ENCODE measurements around the gene NCK1.

The NCK1 gene

GRCh38 chr3:136861890-136862616 is at the start of gene NCK1:
TSS of gene NCK1 (plus strand) at chr3:136862208. CDS start at chr3:136928002, 65,794 bp downstream.
- Histone ChIP-seq H3K9ac (ENCODE audit: low read depth, low read length) (peak within 1 kb of the TSS; percentile 61), H3K4me1 (ENCODE audit: control insufficient read depth, insufficient read depth, low read length) (peaks cover 12% of the 10 kb centered on the region), H3K36me3 (ENCODE audit: control insufficient read depth, insufficient read depth, low read length) (no peaks in the 10 kb centered on the region), H3K4me3 (ENCODE audit: low read depth, low read length) (peak within 1 kb of the TSS; percentile 87), H3K9me3 (ENCODE audit: control insufficient read depth, insufficient read depth, low read length) (no peaks in the 10 kb centered on the region), H3K27me3 (ENCODE audit: control insufficient read depth, insufficient read depth, low read length) (no peaks in the 10 kb centered on the region)

GRCh38 chr3:136817448-136817847 is 44.6 kb upstream of the NCK1 start:
- peaks cover 3% of the 10 kb centered on the region for H3K4me1 ChIP-seq (ENCODE audit: control insufficient read depth, insufficient read depth, low read length)
- no peak overlapping the region for H3K4me3 ChIP-seq (ENCODE audit: low read depth, low read length)
- no peak overlapping the region for H3K9ac ChIP-seq (ENCODE audit: low read depth, low read length)
- no peaks in the 10 kb centered on the region for H3K9me3 ChIP-seq (ENCODE audit: control insufficient read depth, insufficient read depth, low read length)
- no peaks in the 10 kb centered on the region for H3K36me3 ChIP-seq (ENCODE audit: control insufficient read depth, insufficient read depth, low read length)
- no peaks in the 10 kb centered on the region for H3K27me3 ChIP-seq (ENCODE audit: control insufficient read depth, insufficient read depth, low read length)

DNA sequence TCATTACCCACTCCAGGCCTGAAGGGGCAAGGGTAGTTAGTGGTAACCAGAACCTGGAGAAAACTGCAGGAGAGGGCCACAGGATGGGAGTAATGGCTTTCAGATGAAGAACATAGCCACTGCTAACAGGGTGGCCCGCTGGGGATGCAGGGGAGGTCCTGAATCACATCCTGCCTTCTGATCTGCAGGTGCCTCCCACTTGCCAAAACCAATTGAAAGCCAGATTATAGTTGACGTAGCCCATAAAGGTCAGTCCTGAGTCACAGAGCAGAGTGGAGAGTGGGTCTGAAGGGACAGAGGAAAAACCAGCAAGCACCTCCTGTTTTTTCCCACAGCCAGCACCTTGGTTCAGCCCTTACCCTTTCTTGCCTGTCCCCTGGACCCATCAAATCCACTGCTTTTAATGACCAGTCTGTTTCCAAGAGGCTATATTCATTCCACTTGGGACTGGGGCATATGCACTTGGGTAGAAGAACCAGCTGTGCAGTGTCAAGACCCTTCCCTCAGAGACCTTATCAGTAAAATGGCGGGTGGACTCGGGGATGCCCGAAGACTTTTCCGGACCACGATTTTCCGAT is 43.7 kb upstream of the NCK1 start:
- Histone ChIP-seq H3K27me3 (ENCODE audit: control insufficient read depth, insufficient read depth, low read length) (no peaks in the 10 kb centered on the region), H3K4me3 (ENCODE audit: low read depth, low read length) (peak overlapping the region; percentile 87), H3K4me1 (ENCODE audit: control insufficient read depth, insufficient read depth, low read length) (peaks cover 3% of the 10 kb centered on the region), H3K9ac (ENCODE audit: low read depth, low read length) (peak overlapping the region; percentile 41), H3K9me3 (ENCODE audit: control insufficient read depth, insufficient read depth, low read length) (no peaks in the 10 kb centered on the region), H3K36me3 (ENCODE audit: control insufficient read depth, insufficient read depth, low read length) (no peaks in the 10 kb centered on the region)

DNA sequence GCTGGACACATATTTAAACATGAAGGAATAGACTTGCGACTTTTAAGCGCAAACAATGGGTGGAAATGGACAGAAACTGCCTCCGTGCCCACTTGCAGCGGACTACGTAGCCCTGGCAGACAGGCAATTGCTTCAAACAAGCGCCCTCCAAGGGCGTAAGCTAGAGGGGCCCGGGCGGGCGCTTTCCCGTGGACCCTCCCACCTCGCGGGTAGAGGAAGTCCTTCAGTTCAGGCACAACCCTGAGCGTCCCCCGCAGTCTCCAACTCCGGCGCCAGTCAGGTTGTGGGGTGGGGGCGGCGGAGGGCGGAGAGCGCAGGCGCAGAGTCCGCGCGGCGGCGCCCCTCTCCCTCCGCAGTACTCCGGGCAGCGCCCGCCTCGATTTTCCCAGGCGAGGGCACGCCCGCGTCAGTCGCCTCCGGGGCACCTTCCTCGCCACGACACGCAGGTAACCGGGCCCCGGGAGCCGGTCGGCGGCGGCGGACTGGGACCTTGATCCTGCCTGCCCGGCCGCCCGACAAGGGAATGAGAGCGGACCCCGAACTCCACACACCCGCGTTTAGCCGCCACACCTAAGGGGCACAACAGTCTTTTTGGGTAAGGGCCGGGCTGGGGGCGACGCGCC is 43.1 kb upstream of the NCK1 start, which contains the start of gene SLC35G2:
SLC35G2 (plus strand) TSS at position 358 of the 623 bp plus-strand sequence. CDS start 35,335 bp downstream, outside the sequence.
- H3K4me3 ChIP-seq (ENCODE audit: low read depth, low read length), result peak within 1 kb of the TSS; percentile 87
- no peaks in the 10 kb centered on the region for H3K9me3 ChIP-seq (ENCODE audit: control insufficient read depth, insufficient read depth, low read length)
- H3K27me3 ChIP-seq (ENCODE audit: control insufficient read depth, insufficient read depth, low read length), result no peaks in the 10 kb centered on the region
- H3K36me3 ChIP-seq (ENCODE audit: control insufficient read depth, insufficient read depth, low read length), result no peaks in the 10 kb centered on the region
- H3K9ac ChIP-seq (ENCODE audit: low read depth, low read length), result peak within 1 kb of the TSS; percentile 47
- peaks cover 3% of the 10 kb centered on the region for H3K4me1 ChIP-seq (ENCODE audit: control insufficient read depth, insufficient read depth, low read length)

DNA sequence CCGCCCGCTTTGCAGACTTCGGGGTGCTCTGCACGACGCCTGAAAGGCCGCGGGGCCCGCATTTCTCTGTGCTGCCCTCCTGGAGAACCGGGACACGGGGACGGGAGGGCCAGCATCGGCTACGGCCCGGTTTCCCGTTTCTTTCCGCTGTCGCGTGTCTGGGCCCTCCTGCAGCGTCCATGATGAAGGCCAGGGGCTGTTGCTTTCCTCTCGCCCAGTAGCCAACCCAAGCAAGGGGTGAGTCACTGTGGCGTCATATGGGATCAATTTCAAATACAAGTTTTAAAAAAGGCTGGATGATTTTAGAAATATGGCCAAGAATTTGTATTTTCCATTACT is 42.6 kb upstream of the NCK1 start:
- Histone ChIP-seq H3K36me3 (ENCODE audit: control insufficient read depth, insufficient read depth, low read length) (no peaks in the 10 kb centered on the region), H3K4me3 (ENCODE audit: low read depth, low read length) (peak overlapping the region; percentile 87), H3K9me3 (ENCODE audit: control insufficient read depth, insufficient read depth, low read length) (no peaks in the 10 kb centered on the region), H3K9ac (ENCODE audit: low read depth, low read length) (no peak overlapping the region), H3K27me3 (ENCODE audit: control insufficient read depth, insufficient read depth, low read length) (no peaks in the 10 kb centered on the region), H3K4me1 (ENCODE audit: control insufficient read depth, insufficient read depth, low read length) (peaks cover 3% of the 10 kb centered on the region)

DNA sequence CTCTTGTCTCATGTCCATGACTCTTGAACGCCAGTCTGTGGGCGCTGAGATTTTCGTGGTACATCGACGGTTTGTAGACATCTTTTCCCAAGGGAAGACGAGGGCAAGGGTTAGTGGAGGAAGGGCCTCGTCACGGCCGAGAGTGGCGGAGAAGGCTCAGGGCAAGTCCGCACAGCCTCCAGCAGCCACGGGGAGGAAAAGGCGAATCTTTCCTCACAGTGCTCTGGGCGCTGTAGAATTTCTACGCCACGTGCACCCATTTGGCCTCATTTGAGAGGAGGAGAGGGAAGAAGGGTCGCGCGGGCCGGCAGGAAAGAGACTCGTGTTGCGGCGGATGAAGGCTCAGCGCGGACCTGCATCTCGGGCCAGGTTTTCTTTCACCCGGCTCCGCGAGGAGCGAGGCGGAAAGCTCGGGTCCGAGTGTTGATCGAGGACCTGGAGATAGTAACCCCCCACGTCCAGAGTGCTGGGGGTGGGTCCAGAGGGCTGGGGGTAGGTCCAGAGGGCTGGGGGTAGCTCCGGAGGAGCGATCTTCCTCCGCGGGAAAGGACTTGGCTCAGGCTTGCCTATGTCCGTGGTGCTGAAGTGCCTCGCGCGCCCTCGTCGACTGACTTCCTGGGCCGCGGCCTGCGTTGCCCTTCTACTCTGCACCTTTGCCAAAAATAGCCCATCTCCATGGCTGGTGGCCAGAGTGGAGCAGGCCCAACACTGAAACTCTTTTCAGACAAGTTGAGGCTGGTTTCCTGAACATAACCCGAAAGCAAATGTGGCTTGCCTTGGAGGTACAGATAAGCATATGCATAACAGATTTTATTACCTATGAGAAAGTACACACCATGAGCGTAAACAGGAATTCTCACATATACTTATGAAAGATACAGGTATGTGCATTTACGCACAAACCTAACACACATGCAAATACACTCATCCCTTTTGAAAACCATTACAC is 42.0 kb upstream of the NCK1 start:
- H3K4me3 ChIP-seq (ENCODE audit: low read depth, low read length), result peak overlapping the region; percentile 87
- H3K9me3 ChIP-seq (ENCODE audit: control insufficient read depth, insufficient read depth, low read length), result no peaks in the 10 kb centered on the region
- H3K4me1 ChIP-seq (ENCODE audit: control insufficient read depth, insufficient read depth, low read length), result peaks cover 3% of the 10 kb centered on the region
- no peaks in the 10 kb centered on the region for H3K27me3 ChIP-seq (ENCODE audit: control insufficient read depth, insufficient read depth, low read length)
- no peaks in the 10 kb centered on the region for H3K36me3 ChIP-seq (ENCODE audit: control insufficient read depth, insufficient read depth, low read length)
- peak overlapping the region; percentile 47 for H3K9ac ChIP-seq (ENCODE audit: low read depth, low read length)

DNA sequence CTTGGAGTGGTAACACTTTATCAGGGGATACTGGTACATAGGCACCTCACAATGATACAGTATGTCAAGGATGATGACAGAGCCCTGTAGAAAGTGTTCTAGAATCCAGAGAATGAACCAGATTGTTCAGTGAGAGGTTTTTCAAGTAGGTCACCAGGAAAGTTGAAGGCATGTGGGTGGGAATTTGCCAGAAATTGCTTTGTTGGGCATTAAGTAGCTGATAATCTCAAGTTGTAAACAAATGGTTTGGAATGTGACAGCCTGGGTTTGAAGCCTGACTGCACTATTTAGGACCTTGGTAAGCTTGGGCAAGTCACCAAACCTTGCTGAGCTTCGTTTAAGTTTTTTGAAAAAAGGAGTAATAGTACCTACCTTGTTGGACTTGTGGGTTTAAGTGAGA is 30.5 kb upstream of the NCK1 start:
- Histone ChIP-seq H3K4me1 (ENCODE audit: control insufficient read depth, insufficient read depth, low read length) (no peaks in the 10 kb centered on the region), H3K27me3 (ENCODE audit: control insufficient read depth, insufficient read depth, low read length) (no peaks in the 10 kb centered on the region), H3K4me3 (ENCODE audit: low read depth, low read length) (no peak overlapping the region), H3K9ac (ENCODE audit: low read depth, low read length) (no peak overlapping the region), H3K9me3 (ENCODE audit: control insufficient read depth, insufficient read depth, low read length) (no peaks in the 10 kb centered on the region), H3K36me3 (ENCODE audit: control insufficient read depth, insufficient read depth, low read length) (no peaks in the 10 kb centered on the region)

DNA sequence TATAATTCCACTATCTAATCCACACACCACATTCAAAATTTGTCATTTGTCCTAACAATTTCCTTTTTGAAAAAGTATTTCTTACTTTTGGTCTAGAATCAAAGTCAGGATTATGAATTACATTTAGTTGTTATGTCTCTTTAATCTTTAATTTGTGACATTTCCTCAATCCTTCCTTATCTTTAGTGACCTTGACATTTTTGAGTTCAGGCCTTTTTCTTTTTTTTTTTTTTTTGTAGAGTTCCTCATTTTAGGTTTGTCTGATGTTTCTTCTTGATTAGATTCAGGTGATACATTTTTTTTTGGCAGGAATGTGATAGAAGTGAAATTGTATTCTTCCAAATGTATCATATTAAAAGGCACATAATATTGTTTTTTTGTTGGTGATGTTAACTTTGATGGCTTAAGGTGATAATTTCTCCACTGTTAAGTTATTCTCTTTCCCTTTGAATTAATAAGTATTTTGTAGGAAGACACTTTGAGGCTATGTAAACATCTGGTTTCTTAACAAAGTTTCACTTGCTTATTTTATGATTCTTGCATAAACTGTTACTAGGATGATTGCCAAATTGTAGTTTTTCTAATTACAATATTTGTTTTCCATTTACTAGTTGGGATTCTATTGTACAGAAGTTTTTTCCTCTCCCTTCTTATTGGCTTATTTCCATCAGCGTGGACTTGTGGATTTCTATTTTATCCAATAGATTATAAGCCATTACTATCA is 26.8 kb upstream of the NCK1 start:
- Histone ChIP-seq H3K36me3 (ENCODE audit: control insufficient read depth, insufficient read depth, low read length) (no peaks in the 10 kb centered on the region), H3K4me1 (ENCODE audit: control insufficient read depth, insufficient read depth, low read length) (peaks cover 7% of the 10 kb centered on the region), H3K4me3 (ENCODE audit: low read depth, low read length) (no peak overlapping the region), H3K27me3 (ENCODE audit: control insufficient read depth, insufficient read depth, low read length) (no peaks in the 10 kb centered on the region), H3K9ac (ENCODE audit: low read depth, low read length) (no peak overlapping the region), H3K9me3 (ENCODE audit: control insufficient read depth, insufficient read depth, low read length) (no peaks in the 10 kb centered on the region)

- Histone ChIP-seq H3K27me3 (ENCODE audit: control insufficient read depth, insufficient read depth, low read length) (no peaks in the 10 kb centered on the region), H3K9me3 (ENCODE audit: control insufficient read depth, insufficient read depth, low read length) (no peaks in the 10 kb centered on the region), H3K9ac (ENCODE audit: low read depth, low read length) (no peak overlapping the region), H3K36me3 (ENCODE audit: control insufficient read depth, insufficient read depth, low read length) (no peaks in the 10 kb centered on the region), H3K4me3 (ENCODE audit: low read depth, low read length) (no peak overlapping the region), H3K4me1 (ENCODE audit: control insufficient read depth, insufficient read depth, low read length) (peaks cover 7% of the 10 kb centered on the region)
Observed at GRCh38 chr3:136835813-136836510, 26.0 kb upstream of the NCK1 start.

DNA sequence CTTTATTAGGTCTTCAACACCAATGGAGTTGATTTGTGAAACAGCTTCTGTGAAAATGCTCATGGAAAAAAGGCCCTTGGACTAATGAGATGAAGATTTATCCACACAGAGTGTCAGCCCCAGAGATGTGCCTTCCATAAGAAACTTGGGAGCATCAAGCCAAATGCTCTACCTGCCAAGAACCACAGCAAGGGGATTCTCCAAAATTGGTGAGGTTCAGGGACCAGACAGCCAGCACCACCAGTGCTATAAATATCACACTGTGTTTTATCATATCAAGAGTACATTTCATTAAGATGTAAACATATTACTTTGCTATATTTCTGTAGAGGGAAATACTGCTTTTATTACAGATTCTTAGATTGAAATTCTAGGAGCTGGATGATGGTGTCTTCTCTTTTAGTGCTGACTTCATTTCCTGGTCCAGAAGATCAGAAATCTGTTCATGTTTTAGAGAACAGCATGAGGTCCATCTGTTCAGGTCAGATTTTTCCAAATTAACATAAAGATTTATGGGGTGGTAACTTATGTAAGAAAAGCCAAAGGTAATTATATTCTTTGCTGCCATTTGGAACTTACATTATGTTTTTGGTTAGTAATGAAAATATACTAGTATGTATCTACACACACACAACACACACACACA is 25.4 kb upstream of the NCK1 start:
- H3K4me1 ChIP-seq (ENCODE audit: control insufficient read depth, insufficient read depth, low read length), result peaks cover 7% of the 10 kb centered on the region
- H3K9me3 ChIP-seq (ENCODE audit: control insufficient read depth, insufficient read depth, low read length), result no peaks in the 10 kb centered on the region
- no peak overlapping the region for H3K4me3 ChIP-seq (ENCODE audit: low read depth, low read length)
- H3K9ac ChIP-seq (ENCODE audit: low read depth, low read length), result no peak overlapping the region
- H3K27me3 ChIP-seq (ENCODE audit: control insufficient read depth, insufficient read depth, low read length), result no peaks in the 10 kb centered on the region
- H3K36me3 ChIP-seq (ENCODE audit: control insufficient read depth, insufficient read depth, low read length), result no peaks in the 10 kb centered on the region
